Fibroblast of skin of left quadriceps (primary cell): ENCODE data around the gene CDK5RAP2.

ENCODE experiments used
- DNase-seq, 2 experiments: peaks; one replicate each; pipeline ENCODE4 v3.0.0-alpha.2; 2013; ENCODE audit warnings: low read depth in 2 of 2

Gene CDK5RAP2

GRCh38 chr9:120403543-120403856 is 176.5 kb downstream of the CDK5RAP2 start:
- DNase-seq = no peak

- DNase-seq = peak; percentile 96 to 97
These were observed 177.0 kb downstream of the CDK5RAP2 start for GRCh38 chr9:120402741-120403542.

- no peak for DNase-seq
These were observed 180.0 kb downstream of the CDK5RAP2 start for GRCh38 chr9:120399940-120400339.

GRCh38 chr9:120398286-120398685 is 181.7 kb downstream of the CDK5RAP2 start:
- no peak for DNase-seq

GRCh38 chr9:120397453-120397852 is 182.5 kb downstream of the CDK5RAP2 start:
- no peak for DNase-seq

- no peak for DNase-seq
These were observed 183.0 kb downstream of the CDK5RAP2 start for GRCh38 chr9:120396931-120397330.

GRCh38 chr9:120396418-120396817 is 183.5 kb downstream of the CDK5RAP2 start:
- no peak for DNase-seq

GRCh38 chr9:120395376-120395775 is 184.6 kb downstream of the CDK5RAP2 start:
- DNase-seq = no peak

- peak; percentile 86 to 90 for DNase-seq
These were observed 185.8 kb downstream of the CDK5RAP2 start for GRCh38 chr9:120394058-120394669.

GRCh38 chr9:120393386-120394057 is 186.4 kb downstream of the CDK5RAP2 start:
- DNase-seq = no peak

- DNase-seq = no peak
These were observed 187.3 kb downstream of the CDK5RAP2 start for GRCh38 chr9:120392711-120393110.

GRCh38 chr9:120392245-120392644 is 187.7 kb downstream of the CDK5RAP2 start:
- DNase-seq = no peak

GRCh38 chr9:120391691-120392090 is 188.3 kb downstream of the CDK5RAP2 start:
- no peak for DNase-seq

- no peak for DNase-seq
These were observed 189.3 kb downstream of the CDK5RAP2 start for GRCh38 chr9:120390637-120391190.

GRCh38 chr9:120389867-120390266 is 190.1 kb downstream of the CDK5RAP2 start:
- DNase-seq = no peak

- no peak for DNase-seq
These were observed 190.7 kb downstream of the CDK5RAP2 start for GRCh38 chr9:120389300-120389699.

GRCh38 chr9:120388003-120388855 is 191.7 kb downstream of the CDK5RAP2 start:
- DNase-seq = no peak

- no peak for DNase-seq
These were observed 192.5 kb downstream of the CDK5RAP2 start for GRCh38 chr9:120387257-120388002.

- no peak for DNase-seq
These were observed 193.4 kb downstream of the CDK5RAP2 start for GRCh38 chr9:120386390-120387131.
